ENCODE results near the gene CALML6.

GRCh38 chr1:1941868-1942752, 27.1 kb downstream of the CALML6 start:
- TF ChIP-seq EZH2 (IDR thresholded peaks at IDR 0.05; ENCODE audit: borderline replicate concordance, control insufficient read depth, low read depth, low read length) (no peak), ZNF207 (IDR thresholded peaks at IDR 0.05; ENCODE audit: borderline replicate concordance) (no peak), USF2 (IDR thresholded peaks at IDR 0.05; ENCODE audit: borderline replicate concordance, low read depth, low read length) (no peak), MAX (IDR thresholded peaks at IDR 0.05; ENCODE audit: low read depth, low read length) (no peak), CTCF (IDR thresholded peaks at IDR 0.05 in 2 of 3, conservative IDR thresholded peaks at IDR 0.05 in 1 of 3; ENCODE audit: control insufficient read depth in 2 of 3, extremely low read depth in 1 of 3, insufficient read depth in 1 of 3, low read depth in 3 of 3, low read length in 3 of 3) (no peak), KAT2A (conservative IDR thresholded peaks at IDR 0.05; ENCODE audit: control insufficient read depth, low read depth, low read length) (no peak), EP300 (IDR thresholded peaks at IDR 0.05; ENCODE audit: borderline replicate concordance in 1 of 2, control insufficient read depth in 1 of 2, low read depth in 2 of 2, low read length in 2 of 2) (no peak), ELK1 (IDR thresholded peaks at IDR 0.05; ENCODE audit: low read depth, low read length) (no peak)

Data from GM12878 (cell line).